ENCODE data around the gene TVP23A. TPM values are rescaled to one million over a fixed set of nuclear protein-coding genes. Genes with fewer than 3 reads are reported as not detected.

Gene TVP23A
- total and polyA plus RNA-seq, 12 donors = 0.17 to 9.8 (median 0.68) TPM; not detected in 1

DNA sequence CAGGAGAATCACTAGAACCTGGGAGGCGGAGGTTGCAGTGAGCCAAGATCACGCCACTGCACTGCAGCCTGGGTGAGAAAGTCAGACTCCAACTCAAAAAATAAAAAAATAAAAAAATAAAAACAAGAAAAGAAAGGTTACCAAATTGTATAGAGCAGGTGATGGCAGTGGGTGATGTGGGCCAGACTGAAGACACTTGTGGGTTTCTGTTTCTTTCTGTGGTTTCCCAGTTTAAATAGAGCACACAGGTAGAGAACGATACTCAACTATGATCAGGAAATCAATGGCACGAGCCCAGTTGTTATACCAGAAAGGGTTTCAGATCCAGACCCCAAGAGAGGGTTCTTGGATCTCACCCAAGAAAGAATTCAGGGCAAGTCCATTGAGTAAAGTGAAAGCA is 42.3 kb downstream of the TVP23A start:
- Histone ChIP-seq H3K27me3 (no peaks in the 10 kb centered on the region), H3K4me3 (no peak overlapping the region), H3K9me3 (replicated peaks in 1 of 3) (no peaks in the 10 kb centered on the region), H3K27ac (no peak overlapping the region), H3K4me1 (replicated peaks in 1 of 2) (no peaks in the 10 kb centered on the region), H3K36me3 (replicated peaks in 1 of 2) (no peaks in the 10 kb centered on the region)
- no peak for TF ChIP-seq POLR2A (IDR thresholded peaks at IDR 0.05)
- TF ChIP-seq, protein P1, sequence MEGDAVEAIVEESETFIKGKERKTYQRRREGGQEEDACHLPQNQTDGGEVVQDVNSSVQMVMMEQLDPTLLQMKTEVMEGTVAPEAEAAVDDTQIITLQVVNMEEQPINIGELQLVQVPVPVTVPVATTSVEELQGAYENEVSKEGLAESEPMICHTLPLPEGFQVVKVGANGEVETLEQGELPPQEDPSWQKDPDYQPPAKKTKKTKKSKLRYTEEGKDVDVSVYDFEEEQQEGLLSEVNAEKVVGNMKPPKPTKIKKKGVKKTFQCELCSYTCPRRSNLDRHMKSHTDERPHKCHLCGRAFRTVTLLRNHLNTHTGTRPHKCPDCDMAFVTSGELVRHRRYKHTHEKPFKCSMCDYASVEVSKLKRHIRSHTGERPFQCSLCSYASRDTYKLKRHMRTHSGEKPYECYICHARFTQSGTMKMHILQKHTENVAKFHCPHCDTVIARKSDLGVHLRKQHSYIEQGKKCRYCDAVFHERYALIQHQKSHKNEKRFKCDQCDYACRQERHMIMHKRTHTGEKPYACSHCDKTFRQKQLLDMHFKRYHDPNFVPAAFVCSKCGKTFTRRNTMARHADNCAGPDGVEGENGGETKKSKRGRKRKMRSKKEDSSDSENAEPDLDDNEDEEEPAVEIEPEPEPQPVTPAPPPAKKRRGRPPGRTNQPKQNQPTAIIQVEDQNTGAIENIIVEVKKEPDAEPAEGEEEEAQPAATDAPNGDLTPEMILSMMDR (IDR thresholded peaks at IDR 0.05) = no peak
- intact Hi-C loops (cut with DNase I) = no loop called here
- DNase-seq = no peak
- WGBS, 4 donors = 85 to 95% (median 88%) methylated on average over 4 of the region's 4 CpGs

DNA sequence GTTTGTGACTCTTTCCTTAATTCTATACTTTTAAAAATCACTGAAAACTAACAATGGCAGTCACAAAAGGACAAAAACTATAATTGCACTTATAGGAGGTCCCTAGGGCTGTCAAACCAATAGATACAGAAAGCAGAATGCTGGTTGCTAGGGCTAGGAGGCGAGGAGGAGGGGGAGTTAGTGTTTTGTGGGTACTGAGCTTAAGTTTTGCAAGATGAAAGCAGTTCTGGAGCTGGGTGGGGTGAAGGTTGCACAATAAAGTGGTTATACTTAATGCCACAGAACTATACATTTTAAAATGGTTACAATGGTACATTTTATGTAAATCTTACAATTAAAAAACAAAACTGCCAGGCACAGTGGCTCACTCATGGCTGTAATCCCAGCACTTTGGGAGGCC is 47.7 kb downstream of the TVP23A start:
- no peak overlapping the region for H3K27ac ChIP-seq
- TF ChIP-seq POLR2A (IDR thresholded peaks at IDR 0.05) = no peak
- TF ChIP-seq, protein P1 (IDR thresholded peaks at IDR 0.05) = no peak

DNA sequence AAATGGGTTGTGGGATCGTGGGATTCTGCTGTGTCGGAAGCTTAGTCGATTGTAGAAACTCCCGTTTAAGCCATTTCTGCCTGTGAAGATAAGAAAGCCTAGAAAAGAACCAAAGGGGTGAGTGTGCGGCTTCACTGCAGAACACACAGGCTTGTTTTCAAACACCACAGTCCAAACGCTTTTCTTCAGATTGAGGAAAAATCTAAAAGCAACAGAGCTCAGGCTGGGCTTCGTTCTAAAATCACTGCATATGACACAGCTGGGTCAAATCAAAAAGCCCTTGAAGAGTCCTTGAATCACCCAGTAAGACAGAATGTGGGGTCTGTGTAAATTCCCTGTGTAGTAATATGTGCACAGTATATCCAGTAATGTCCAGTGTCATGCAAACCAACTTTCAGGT is 49.2 kb downstream of the TVP23A start:
- no peak overlapping the region for H3K4me3 ChIP-seq
- intact Hi-C loops (cut with DNase I) = no loop called here
- TF ChIP-seq, protein P1 (IDR thresholded peaks at IDR 0.05) = no peak
- TF ChIP-seq POLR2A (IDR thresholded peaks at IDR 0.05) = no peak

More for the DNA sequence above, 47.7 kb downstream of the TVP23A start:
- Histone ChIP-seq H3K4me1 (replicated peaks in 1 of 2) (no peaks in the 10 kb centered on the region), H3K4me3 (no peak overlapping the region), H3K27me3 (no peaks in the 10 kb centered on the region), H3K36me3 (replicated peaks in 1 of 2) (peaks cover 0 to 4% of the 10 kb centered on the region in 2 donors), H3K9me3 (replicated peaks in 1 of 3) (no peaks in the 10 kb centered on the region)
- intact Hi-C loops (cut with DNase I) = no loop called here
- DNase-seq = no peak
- WGBS, 4 donors = 74 to 84% (median 80%) methylated on average over 1 of the region's 1 CpG

DNA sequence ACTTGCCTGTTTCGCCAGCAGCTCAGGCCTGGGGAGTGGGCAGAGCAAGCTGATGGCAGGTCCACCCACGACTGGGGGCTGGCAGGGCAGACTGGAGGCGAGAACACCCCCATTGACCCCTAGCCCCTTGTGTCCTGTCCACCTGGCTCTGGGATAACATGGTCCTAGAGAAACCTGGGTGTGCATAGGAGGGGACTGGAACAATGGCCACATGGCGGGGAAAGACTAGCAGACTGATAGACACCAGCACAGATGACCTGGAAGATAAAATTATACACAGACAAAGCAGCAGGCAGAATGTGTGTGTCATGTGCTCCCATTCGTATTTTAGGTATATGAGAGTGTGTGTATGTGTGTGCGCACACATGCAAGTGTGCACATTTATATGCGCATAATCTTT is 51.5 kb downstream of the TVP23A start:
- TF ChIP-seq POLR2A (IDR thresholded peaks at IDR 0.05) = no peak
- TF ChIP-seq, protein P1 (IDR thresholded peaks at IDR 0.05) = no peak
- Histone ChIP-seq H3K4me1 (replicated peaks in 1 of 2) (peaks cover 0 to 5% of the 10 kb centered on the region in 2 donors), H3K27ac (no peak overlapping the region), H3K9me3 (replicated peaks in 1 of 3) (no peaks in the 10 kb centered on the region), H3K4me3 (no peak overlapping the region), H3K27me3 (no peaks in the 10 kb centered on the region), H3K36me3 (replicated peaks in 1 of 2) (peaks cover 0 to 19% of the 10 kb centered on the region in 2 donors)
- no peak for DNase-seq
- WGBS, 4 donors = 88 to 91% (median 88%) methylated on average over 6 to 7 of the region's 7 CpGs
- intact Hi-C loops (cut with DNase I) = no loop called here

More for the DNA sequence above, 49.2 kb downstream of the TVP23A start:
- Histone ChIP-seq H3K27me3 (no peaks in the 10 kb centered on the region), H3K9me3 (replicated peaks in 1 of 3) (no peaks in the 10 kb centered on the region), H3K4me1 (replicated peaks in 1 of 2) (peaks cover 0 to 5% of the 10 kb centered on the region in 2 donors), H3K27ac (no peak overlapping the region), H3K36me3 (replicated peaks in 1 of 2) (peaks cover 0 to 4% of the 10 kb centered on the region in 2 donors)
- DNase-seq = no peak
- 80 to 88% (median 85%) methylated on average over 7 of the region's 7 CpGs for WGBS, 4 donors
